IPS-18c (cell line): ENCODE measurements around the gene TPCN1.

ENCODE experiments used
- H3K4me3 ChIP-seq: 2 replicates; pipeline ENCODE4 v1.7.0; 2013; ENCODE audit warnings: low read depth, mild to moderate bottlenecking, low read length, moderate library complexity; ENCODE audit not compliant: insufficient read depth
- H3K9me3 ChIP-seq: one replicate; pipeline ENCODE4 v1.6.1; 2013; ENCODE audit warnings: mild to moderate bottlenecking, low read length, moderate library complexity; ENCODE audit not compliant: control insufficient read depth, insufficient read depth

TPCN1 gene

GRCh38 chr12:113326775-113327395, 105.6 kb downstream of the TPCN1 start:
- H3K9me3 ChIP-seq, result no peaks in the 10 kb centered on the region
- H3K4me3 ChIP-seq, result no peak overlapping the region

- H3K4me3 ChIP-seq, result no peak overlapping the region
- no peaks in the 10 kb centered on the region for H3K9me3 ChIP-seq
Measured at GRCh38 chr12:113328368-113328889, 107.2 kb downstream of the TPCN1 start.

GRCh38 chr12:113329022-113329790, 107.9 kb downstream of the TPCN1 start:
- no peak overlapping the region for H3K4me3 ChIP-seq

DNA sequence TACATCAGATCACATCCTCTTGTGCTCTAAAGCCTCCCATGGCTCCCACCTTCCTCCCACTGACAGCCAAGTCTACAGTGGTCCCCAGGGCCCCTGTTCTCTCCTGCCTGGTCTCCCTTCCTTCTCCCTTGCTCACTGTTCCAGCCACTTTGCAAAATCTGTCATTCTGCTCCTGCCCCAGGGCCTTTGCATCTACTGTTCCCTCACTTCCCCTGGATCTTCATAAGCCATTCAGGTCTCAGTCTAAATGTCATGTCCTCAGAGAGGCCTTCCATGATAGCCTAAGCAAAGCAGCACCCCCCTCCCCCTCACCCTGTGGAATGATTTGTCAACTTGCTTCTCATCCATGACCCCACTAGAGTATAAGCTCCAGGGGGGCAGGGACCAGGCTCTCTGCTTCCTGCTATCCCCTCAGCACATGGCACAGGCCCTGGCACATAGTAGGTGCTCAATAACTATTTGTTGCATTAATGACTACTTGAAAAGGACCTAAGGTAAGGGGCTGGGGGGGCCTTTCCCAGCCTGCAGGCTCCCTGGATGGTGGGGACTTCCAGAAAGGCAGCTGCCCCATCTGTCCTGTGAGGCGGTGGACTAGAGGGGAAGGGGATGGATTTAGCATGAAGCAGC, 108.6 kb downstream of the TPCN1 start:
- no peaks in the 10 kb centered on the region for H3K9me3 ChIP-seq
- H3K4me3 ChIP-seq, result no peak overlapping the region

More at GRCh38 chr12:113329022-113329790, 107.9 kb downstream of the TPCN1 start:
- H3K9me3 ChIP-seq, result no peaks in the 10 kb centered on the region

DNA sequence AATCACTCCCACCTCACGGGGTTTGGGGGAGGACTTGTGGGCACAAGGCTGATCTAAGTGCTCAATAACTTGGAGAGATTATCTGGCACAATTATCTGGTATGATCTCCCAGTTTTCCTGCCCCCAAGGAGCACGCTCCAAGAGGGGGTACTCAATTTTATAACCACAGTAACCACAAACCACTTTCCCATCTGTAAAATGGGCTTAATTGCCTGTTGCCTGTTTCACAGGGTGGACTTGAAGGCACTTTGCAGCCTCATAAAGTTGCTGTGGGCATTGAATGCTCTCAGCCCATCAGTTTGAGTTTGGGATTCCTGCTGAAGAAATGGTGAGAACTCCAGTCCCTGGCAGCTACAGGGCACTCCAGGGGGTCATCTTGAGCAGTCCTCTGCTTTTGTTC, 109.2 kb downstream of the TPCN1 start:
- no peak overlapping the region for H3K4me3 ChIP-seq

GRCh38 chr12:113332688-113333417, 111.6 kb downstream of the TPCN1 start:
- H3K9me3 ChIP-seq, result no peaks in the 10 kb centered on the region
- H3K4me3 ChIP-seq, result no peak overlapping the region

More for the DNA sequence above, 109.2 kb downstream of the TPCN1 start:
- no peaks in the 10 kb centered on the region for H3K9me3 ChIP-seq

GRCh38 chr12:113333418-113333750, 112.1 kb downstream of the TPCN1 start:
- H3K4me3 ChIP-seq, result no peak overlapping the region
- no peaks in the 10 kb centered on the region for H3K9me3 ChIP-seq

GRCh38 chr12:113333877-113334785, 112.9 kb downstream of the TPCN1 start:
- Histone ChIP-seq H3K9me3 (no peaks in the 10 kb centered on the region), H3K4me3 (peak overlapping the region; percentile 59)

DNA sequence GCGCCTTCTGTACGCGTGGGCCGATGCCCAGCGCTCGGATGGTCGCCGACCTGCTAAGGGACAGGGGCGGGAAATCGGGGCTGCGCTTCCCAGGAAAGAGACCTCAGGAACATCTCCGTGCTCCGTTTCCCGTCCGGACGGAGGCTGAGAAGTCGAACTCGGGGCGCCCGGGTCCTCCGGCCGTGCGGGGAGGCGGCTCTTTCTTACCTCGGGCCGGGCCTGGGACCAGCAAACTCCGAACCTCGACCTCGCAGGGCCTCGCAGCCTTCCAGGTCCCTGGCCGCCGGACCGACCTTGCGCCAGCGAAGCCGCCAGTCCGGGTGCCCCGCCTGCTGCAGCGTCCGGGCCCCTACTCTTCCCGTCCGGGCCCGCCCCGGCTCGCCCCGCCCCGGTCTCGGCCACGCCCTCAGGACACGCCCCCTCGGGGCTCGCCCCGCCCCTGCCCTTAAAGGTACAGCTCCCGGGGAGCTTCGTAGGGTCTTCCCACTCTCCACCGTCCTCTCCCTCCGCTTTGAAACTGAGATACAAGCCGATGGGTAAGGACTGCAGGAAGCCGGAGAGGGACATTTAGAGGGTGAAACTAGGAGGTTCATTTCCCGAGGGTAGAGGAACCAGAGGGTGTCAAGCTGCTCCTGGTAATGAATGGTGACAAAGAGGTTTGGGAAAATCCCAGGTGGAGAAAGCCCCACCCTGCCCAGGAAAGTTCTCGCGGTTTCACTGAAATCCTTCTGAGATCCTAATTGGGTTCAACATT, 113.7 kb downstream of the TPCN1 start, which contains the start of gene SLC8B1:
TSS of gene SLC8B1 (minus strand) at position 324 of the 754 bp plus-strand sequence. CDS start 2,231 bp downstream, outside the sequence.
- no peaks in the 10 kb centered on the region for H3K9me3 ChIP-seq
- peak within 1 kb of the TSS; percentile 59 for H3K4me3 ChIP-seq

DNA sequence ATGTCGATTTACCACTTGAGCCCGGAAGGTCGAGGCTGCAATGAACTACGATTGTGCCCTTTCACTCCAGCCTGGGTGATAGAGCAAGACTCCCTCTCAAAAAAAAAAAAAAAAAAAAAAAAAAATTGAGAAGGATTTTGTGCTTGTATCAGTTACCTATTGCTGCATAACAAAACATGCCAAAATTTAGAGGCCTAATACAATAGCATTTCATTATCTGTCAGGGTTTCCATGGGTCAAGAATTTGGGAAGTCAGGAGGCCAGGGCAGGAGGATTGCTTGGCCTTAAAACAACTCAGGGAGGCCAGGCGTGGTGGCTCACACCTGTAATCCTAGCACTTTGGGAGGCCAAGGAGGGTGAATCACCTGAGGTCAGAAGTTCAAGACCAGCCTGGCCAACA, 118.3 kb downstream of the TPCN1 start:
- Histone ChIP-seq H3K4me3 (no peak overlapping the region), H3K9me3 (no peaks in the 10 kb centered on the region)

DNA sequence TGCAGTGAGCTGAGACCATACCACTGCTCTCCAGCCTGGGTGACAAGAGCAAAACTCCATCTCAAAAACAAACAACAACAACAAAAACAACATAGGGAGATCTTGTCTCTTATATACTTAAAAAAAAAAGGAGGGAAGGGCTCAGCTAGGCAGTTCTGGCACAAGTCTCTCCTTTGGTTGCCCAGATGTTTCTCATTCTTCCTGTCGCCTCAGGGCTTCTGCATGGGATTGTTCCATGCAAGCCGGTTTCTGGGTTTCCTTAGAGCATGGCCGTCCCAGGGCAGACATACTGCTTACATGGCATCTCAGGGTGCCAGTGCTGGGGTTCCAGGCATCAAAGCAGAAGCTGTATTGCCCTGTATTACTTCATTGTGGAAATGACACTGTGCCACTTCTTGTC, 118.8 kb downstream of the TPCN1 start:
- no peak overlapping the region for H3K4me3 ChIP-seq
- no peaks in the 10 kb centered on the region for H3K9me3 ChIP-seq

DNA sequence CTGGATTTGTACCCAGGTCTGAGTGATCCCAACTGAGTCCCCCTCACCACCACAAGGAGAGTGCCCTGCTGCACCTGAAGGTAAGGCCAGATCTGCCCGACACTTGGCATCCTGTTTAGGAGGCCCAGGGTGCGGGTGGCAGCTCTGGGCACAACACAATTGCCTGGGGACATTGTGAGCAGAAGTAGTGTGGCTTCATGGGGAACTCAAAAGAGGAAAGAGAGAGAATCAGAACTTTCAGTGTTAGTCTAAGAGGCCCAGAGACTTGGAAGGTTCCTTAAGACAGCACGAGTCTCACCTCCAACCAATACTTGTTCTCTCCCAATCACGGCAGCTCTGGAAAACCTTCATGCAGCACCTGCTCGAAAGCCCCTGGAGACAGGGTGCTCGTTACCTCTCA, 120.3 kb downstream of the TPCN1 start:
- no peaks in the 10 kb centered on the region for H3K9me3 ChIP-seq
- H3K4me3 ChIP-seq, result no peak overlapping the region

- Histone ChIP-seq H3K9me3 (no peaks in the 10 kb centered on the region), H3K4me3 (no peak overlapping the region)
Measured at GRCh38 chr12:113345318-113345717, 124.1 kb downstream of the TPCN1 start.

GRCh38 chr12:113346353-113346752, 125.1 kb downstream of the TPCN1 start:
- Histone ChIP-seq H3K4me3 (no peak overlapping the region), H3K9me3 (no peaks in the 10 kb centered on the region)

DNA sequence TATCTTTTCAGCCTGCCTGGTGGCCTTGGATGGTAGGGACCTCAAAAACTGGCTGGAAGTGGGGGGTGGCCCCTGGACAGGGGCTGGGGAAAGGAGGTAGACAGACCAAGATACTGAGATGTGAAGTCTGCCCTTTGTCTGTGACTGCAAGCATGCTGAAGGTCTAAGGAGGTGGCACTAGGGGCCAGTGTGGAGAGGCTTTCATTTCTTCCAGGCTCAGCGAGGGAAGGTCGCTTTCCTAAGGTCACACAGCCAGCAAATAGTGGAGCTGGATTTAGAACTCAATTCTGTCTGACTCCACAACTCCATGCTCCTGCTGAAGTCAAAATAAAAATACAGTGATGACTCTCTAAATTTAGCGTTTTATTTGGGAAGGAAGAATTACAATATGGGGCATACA, 125.8 kb downstream of the TPCN1 start:
- H3K9me3 ChIP-seq, result no peaks in the 10 kb centered on the region

DNA sequence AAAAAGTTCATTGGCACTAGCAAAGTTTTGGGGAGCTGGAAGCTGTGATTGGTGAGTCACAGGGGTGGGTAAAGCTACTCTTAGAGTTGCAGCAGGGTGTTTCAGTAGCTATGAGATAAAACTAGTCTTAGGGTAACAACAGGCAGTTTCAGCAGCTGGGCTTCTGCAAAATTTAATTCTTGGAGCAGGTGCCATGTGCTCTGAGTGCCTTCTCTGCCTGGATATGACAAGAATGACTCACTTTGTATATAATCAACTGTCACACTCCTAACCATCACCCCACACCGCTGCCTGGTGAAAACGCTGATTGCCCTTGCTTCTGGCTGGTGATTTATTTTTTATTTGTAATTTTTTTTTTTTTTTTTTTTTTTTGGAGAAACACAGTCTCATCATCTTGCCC, 126.6 kb downstream of the TPCN1 start:
- H3K9me3 ChIP-seq, result no peaks in the 10 kb centered on the region
- no peak overlapping the region for H3K4me3 ChIP-seq

More for the DNA sequence above, 125.8 kb downstream of the TPCN1 start:
- no peak overlapping the region for H3K4me3 ChIP-seq
